ENCODE results near the gene GTF2H1. TPM values are rescaled to one million over a fixed set of nuclear protein-coding genes. Genes with fewer than 3 reads are reported as not detected.

Gene GTF2H1
- total RNA-seq, 1 donor from 2014 or later: 60.3 TPM

DNA sequence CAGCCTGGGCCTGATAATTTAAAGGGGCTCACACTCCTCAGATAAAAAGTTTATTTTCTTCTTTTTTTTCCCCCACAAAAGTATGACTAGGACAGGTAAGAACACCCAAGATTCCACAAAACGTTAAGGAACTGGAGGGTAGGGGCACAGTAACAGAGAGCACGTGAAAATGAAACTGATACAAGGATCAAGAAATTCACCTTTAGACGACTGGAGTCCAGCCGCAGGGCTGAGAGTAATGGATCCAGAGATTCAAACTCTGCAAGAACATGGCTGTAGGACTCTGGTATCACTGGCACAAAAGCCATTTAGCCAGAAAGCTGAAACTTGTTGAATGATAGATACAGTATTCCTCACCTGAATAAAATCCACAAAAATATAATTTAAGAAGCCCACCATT is 4.8 kb upstream of the GTF2H1 start:
- intact Hi-C loops (cut with micrococcal nuclease): no loop called here

DNA sequence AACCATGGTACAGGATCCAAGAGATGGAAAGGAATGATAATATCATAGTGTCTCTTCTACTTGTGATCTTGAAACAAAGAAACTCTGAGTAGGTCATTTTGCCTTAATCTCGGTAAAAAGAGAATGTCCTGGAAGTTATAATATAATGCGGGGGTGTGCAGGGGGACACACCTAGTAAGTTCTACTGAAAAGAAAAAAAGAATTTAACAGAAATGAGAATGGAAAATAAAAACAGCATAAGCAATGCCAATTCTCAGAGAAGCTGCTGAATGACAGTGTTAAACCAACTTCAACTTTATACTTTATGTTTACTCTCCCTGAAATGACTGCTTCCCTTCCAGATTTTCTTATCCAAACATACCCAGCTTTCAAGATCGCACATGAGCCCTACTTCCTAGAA is 2.5 kb upstream of the GTF2H1 start:
- intact Hi-C loops (cut with micrococcal nuclease): loop anchor here (5.0 kb wide), 1 partner anchor 38 kb away; no protein-coding TSS in a partner anchor

DNA sequence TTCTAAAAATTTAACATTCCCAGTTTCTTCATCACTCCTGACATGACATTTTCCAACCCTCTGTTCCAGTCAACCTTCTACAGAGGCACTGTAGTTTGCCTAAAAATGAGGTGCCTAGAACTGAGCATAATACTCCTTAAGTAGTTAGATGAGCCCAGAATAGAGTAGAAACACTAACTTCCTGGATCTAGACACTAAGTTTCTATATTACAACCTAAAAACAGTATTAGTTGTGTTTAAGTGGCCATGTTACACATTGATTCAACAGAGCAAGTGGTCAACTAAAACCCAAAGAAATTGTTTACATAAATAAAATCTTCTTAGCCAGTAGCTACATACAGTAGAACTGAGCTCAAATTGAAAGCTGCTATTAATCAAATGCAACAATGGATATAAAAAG is 1.8 kb upstream of the GTF2H1 start:
- intact Hi-C loops (cut with micrococcal nuclease): loop anchor here (5.0 kb wide), 1 partner anchor 38 kb away; no protein-coding TSS in a partner anchor

DNA sequence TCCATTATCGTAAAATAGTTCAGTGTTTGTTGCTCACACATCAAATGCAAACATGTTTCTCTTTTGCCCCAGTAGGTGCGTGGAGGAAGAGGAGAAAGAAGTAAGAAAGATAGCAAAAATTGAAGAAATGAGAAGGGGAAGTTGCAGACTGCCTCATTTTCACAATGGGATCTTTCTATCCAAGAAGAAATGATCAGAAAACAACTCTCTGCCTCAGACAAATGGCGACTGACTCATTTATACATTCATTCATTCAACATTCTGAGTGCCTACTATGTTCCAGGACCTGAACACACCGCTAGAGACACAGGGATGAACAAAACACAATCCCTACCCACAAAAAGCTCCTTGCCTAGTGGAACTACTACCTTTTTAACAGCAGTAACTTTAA is 794 bp upstream of the GTF2H1 start:
- intact Hi-C loops (cut with micrococcal nuclease): loop anchor here (5.0 kb wide), 1 partner anchor 39 kb away; no protein-coding TSS in a partner anchor

DNA sequence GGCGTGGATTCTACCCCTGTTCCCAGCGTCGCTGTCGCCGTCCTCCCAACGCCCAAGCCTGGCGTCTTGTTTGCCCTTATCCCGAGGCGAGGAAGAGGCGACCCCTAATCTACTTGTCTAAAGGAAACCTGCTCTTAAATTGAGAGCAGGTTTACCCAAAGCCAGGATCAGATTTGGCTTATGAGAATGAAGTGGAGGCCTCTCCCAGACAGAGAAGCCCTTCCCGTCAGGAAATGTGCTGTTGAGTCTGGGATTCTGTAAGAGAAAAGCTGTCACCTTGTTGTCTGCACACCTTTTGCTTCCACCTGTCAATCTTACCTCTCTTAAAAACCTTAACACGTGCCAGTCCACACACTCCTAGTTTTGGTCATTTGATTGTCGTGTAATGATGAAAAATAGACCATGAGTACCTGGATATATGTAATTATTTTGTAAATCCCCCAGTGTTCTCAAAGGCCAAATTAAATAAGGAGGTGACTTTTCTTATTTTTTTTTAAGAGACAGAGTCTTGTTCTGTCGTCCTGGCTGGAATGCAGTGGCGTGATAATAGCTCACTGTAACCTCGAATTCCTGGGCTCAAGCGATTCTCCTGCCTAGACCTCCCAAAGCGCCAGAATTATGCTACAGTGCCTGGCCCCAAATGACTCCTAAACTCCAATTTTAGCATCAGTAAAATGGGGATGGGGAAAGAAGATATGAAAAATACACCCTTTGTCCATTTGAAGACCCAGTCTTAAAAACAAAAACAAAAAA is 627 bp downstream of the GTF2H1 start:
- intact Hi-C loops (cut with micrococcal nuclease): loop anchor here (1.0 to 5.0 kb wide), 11 partner anchors 8 to 1584 kb away; partner anchors contain the start of genes C11orf58, LDHA, SAAL1 and SERGEF

DNA sequence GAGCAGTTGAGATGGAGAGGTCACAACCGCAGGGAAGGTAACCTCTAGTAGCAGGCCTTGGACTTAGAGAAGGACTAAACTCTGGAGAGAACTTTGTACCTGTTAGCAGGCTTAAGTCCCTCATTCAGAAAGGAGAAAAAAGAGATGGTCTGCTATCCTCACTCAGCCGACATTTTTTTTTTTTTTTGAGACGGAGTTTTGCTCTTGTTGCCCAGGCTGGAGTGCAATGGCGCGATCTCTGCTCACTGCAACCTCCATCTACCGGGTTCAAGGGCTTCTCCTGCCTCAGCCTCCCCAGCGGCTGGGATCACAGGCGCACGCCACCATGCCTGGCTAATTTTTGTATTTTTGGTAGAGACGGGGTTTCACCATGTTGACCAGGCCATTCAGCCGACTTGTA is 1.5 kb downstream of the GTF2H1 start:
- intact Hi-C loops (cut with micrococcal nuclease): loop anchor here (2.0 to 5.0 kb wide), 3 partner anchors 42 to 1585 kb away; partner anchors contain the start of gene C11orf58

DNA sequence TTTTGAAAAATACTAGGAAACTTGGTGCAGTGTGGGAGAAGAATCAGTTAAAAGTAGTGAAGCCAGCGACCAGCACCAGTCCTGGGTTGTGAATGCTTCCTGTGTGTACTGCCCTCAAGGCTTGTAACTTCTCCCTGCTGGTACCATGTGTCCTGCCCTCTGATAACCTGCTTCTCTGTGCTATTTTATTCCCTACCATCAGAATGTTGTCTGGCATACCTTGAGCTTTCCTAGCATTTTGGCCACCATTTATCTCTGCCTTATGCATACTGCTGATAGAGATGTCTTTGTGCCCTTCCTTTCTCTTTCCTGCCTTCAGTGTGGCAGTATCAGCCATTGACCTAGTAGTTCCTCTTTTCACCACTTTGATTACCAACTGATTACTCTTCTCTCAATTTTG is 2.0 kb downstream of the GTF2H1 start:
- intact Hi-C loops (cut with micrococcal nuclease): loop anchor here (5.0 kb wide), 1 partner anchor 42 kb away; no protein-coding TSS in a partner anchor

DNA sequence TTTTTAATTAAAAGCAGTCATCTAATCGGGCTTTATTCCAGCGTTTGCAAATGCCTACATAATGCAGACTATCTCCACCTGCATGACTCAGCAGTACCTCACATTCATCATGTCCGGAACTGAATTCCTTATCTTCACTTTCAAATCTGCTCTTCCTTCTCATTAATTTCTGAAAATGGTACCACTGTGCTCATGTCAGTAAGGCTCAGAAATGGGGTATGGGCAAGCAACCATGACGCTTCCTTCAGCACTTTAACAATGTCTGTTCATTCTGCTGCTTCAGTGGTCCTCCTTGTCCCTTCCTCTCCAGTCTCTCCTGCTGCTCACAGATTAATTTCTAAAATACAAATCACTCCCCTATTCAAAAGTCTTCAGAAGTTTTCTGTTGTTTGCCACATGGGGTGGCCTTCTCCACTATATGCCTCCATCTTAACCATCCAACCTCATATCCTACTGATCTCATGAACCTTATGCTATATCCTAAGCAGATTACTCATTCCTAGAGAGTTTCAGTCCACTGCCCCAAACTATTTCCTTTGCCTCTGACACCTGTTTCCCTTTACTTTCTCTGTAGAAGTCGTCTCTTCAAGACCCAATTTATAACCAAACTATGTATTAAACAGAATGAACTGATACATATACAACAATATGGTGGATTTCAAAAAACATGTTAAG is 7.0 kb downstream of the GTF2H1 start:
- intact Hi-C loops (cut with micrococcal nuclease): no loop called here

DNA sequence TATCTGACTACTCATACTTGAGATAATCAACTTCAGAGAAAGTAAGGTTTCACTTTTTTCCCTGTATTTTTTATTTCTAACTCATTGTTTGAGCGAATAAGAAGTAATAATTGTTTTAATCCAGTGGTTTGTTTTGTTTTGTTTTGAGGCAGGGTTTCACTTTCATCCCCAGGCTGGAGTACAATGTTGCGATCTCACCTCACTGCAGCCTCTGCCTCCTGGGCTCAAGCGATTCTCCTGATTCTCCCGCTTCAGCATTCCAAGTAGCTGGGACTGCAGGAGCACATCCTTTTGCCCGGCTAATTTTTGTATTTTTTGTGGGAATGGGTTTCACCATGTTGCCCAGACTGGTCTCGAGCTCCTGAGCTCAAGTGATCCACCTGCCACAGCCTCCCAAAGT is 8.6 kb downstream of the GTF2H1 start:
- intact Hi-C loops (cut with micrococcal nuclease): loop anchor here (1.0 kb wide), 1 partner anchor 9 kb away; the partner anchor contains the start of genes GTF2H1 and HPS5

DNA sequence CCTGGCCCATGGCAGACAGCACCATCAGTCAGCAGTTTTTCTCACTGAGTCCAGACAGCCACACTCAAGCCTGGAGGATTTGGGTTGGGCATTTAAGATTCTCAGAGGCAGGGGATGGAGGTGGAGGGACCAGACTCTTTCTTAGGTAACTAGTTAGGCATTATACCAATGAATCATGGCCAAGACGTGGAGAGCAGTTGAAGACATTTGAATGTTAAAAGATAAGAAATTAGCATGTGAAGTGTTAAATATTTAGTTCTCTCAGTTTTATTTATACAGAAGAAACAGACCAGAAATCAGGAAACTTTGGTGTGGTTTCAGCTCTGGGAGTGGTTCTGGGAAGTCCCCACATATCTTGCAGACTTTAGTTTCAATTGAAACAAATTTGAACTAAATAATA is 9.9 kb downstream of the GTF2H1 start:
- intact Hi-C loops (cut with micrococcal nuclease): no loop called here

DNA sequence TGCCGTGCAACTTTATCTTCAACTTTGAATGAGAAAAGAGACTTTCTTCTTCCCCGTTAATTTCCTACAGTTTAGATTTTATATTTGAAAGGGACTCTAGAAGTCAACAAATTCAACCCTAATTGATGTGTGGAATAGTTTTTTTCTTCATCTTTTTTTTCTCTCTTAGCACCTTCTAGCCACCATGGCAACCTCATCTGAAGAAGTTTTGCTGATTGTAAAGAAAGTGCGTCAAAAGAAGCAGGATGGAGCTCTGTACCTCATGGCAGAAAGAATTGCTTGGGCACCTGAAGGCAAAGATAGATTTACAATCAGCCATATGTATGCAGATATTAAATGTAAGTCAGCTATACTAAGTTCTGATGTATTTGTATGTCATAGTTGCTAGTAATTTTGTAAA is 10.5 kb downstream of the GTF2H1 start:
- intact Hi-C loops (cut with micrococcal nuclease): no loop called here

DNA sequence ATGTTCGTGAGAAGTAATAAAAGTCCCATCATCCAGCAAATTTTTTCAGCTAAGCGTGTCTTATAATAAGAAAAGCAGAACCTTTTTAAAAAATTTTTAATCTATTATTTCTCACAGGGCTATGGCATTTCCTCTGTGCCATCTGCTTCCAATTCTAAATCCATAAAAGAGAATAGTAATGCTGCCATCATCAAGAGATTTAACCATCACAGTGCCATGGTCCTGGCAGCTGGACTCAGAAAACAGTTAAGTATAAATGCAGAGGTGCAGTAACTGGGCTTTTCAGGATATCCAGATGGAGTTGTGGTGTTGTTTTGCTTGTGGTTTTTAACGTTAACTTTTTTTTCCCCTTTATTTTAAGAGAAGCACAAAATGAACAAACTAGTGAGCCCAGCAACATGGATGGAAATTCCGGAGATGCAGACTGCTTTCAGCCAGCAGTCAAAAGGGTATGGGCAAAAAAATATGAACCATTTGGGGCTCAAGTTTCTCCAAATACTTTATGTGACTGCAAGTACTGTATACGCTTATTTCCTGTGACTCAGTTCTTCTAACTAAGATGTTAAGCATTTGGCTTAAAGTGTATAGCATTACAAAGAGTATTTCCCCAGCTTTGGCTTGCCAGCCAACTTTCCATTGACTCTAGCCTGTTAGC is 25.2 kb downstream of the GTF2H1 start:
- intact Hi-C loops (cut with micrococcal nuclease): no loop called here

DNA sequence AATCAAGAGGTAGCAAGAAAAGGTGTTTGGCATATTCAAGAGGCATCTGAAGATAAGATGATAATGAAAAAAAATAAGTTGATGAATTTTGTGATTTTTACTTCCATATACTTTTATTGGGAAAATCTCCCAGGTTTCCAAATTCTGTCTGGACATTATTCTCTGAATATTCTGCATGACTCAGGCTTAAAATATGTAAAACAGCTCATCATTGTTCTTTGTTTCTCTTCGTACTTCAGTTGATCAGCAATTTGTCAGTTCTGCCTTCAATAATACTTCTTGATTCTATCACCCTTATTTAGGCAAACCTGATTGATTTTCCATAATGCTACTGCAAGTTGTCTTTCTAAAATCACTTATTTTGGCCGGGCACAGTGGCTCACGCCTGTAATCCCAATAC is 30.2 kb downstream of the GTF2H1 start:
- intact Hi-C loops (cut with micrococcal nuclease): no loop called here

DNA sequence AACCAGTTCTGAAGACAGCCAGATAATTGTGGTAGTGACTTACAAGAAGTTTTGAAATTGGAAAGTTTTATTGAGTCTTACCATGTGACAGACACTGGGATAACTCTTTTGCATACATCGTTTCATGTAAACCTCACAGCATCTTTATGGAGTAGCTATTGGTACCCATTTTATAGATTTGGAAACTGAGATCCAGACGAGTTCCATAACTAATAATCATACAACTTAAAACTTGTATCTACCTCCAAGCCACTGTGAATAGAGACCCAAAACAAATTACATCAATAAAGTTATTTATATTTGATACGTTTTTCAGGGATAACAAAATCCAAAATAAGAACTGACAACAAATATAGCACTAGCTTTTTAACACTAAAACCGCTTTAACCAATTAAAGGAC is 36.3 kb downstream of the GTF2H1 start:
- intact Hi-C loops (cut with micrococcal nuclease): no loop called here

DNA sequence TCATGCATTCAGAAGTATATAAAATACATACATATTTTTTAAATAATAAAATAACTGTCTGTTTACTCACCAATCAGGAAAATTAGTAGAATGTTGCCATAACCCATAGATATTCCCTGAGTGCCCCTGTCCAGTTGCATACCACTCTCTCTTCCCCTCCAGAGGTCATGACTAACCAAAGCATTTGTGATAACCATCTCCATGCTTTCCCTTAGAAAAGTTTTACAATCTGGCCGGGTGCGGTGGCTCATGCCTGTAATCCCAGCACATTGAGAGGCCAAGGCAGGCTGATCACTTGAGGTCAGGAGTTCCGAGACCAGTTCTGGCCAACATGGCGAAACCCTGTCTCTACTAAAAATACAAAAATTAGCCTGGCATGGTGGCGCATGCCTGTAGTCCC is 38.8 kb downstream of the GTF2H1 start:
- intact Hi-C loops (cut with micrococcal nuclease): no loop called here

DNA sequence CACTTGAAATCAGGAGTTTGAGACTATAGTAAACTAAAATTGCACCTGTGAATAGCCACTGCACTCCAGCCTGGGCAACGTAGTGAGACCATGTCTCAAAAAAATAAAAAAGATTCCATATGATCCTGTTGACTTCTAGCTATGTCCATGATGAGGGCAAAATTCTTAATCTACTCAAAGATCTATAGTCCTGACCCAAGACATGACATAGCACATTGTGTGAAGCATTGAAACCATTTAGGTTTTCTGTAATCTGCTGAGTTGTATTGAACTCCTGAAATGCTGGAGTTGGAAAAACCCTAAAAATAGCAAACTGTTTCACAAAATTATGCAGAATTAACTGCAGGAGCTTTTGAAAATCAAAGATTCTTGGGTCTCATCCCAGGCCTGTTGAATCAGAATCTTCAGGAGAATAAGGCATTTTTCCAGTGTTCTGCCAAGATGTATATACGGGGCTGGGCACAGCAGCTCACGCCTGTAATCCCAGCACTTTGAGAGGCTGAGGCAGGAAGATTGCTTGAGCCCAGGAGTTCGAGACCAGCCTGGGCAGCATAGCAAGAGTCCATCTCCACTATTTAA is 42.2 kb downstream of the GTF2H1 start:
- intact Hi-C loops (cut with micrococcal nuclease): no loop called here

DNA sequence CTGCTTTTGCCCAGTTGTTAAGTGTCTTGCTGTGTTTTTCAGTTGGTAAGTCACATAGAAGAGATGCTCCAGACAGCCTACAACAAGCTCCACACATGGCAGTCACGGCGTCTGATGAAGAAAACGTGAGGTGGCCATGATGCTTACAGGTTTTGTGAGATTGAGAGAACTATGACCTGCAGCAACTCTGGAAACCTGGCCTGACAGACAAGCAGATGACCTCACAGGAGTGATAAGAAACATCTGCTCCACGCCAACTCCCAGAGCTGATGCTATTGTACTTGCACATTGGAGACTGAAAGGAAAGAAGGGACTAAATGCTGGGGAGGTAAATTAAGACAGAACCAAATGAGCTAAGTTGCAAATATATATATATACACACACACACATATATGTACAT is 43.4 kb downstream of the GTF2H1 start:
- intact Hi-C loops (cut with micrococcal nuclease): no loop called here

DNA sequence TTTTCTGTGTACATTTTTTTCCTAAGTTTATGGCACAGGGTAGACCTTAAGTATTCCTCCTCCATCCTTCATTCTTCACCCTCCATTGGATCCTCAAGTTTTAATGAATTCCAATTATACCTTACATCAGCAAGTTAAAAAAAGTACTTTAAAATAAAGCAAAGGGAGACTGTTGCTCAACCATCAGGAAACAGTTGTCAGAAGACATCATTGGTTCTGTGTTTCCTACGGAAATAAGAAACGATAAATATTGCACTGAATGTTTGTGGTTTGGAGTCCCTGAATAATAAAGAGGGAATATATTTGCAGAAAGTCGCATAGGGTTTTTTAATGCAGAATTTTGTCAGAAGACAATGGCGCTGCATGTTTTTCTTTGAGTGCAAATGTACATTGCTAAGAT is 43.9 kb downstream of the GTF2H1 start:
- intact Hi-C loops (cut with micrococcal nuclease): no loop called here

DNA sequence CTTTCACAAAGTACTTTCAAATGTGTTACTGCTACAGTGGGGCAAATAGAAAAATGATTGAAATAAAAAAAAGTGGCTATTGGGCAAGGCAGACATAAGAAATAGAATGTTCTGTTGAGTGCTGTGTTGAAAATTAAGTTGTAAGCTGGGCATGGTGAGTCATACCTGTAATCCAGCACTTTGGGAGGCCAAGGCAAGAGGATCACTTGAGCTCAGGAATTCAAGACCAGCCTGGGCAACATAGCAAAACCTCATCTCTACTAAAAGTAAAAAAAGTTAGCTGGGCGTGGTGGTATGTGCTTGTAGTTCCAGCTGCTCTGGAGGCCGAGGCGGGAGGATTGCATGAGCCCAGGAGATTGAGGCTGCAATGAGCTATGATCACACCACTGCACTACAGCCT is 45.1 kb downstream of the GTF2H1 start:
- intact Hi-C loops (cut with micrococcal nuclease): no loop called here

DNA sequence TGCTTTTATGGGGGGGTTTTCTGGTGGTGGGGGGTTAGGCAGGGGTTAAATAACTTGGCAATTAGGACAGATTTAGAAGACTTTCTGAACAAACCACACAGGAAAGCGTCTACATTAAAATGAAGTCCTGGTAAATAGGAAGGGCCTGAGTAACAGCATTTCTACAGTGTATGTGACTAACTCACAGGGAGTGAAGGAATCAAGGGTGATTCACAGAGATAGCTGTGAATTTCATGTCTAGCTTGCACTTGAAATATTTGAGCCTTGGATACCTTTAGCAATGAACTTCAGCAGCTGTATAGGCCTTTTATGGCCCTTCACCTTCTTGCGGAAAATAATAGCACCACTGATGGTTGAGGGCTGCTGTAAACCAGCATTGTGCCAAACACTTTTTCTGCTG is 45.9 kb downstream of the GTF2H1 start:
- intact Hi-C loops (cut with micrococcal nuclease): no loop called here

DNA sequence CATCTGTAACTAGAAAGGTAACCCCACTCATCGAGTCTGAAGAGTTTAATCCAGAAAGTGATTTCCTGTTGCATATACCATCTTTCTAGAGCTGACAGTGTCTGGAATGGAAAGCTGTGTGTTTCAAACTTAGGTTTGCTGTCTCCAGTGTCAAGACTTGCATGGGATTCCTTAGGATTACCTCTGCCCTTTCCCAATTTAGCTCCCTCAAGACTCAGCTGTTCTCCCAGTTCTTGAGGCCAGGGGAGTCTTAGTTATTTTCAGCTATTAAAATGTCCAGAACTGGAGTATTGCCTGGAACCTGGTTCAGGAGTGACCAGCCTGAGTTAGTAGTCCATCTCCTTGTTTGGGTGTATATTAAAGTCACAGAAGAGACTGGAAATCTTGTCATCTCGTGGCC is 47.0 kb downstream of the GTF2H1 start:
- intact Hi-C loops (cut with micrococcal nuclease): no loop called here

DNA sequence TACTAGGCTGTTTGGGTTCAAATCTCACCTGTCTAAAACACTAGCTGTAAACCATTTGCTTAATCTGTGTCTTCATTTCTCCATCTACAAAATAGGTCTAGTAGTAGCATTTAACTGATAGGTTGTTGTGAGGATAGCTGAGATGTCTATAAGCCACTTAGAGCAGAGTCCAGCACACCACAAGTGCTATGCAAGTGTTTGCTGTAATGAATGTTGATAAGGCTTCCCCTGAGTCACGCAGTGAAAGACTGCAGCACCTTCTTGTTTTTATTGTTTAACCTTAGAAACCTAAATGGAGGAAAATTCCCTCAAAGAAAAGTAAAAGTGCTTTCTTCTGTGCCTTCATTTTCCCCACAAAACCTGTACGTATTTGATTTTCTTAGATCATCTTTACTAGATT is 48.9 kb downstream of the GTF2H1 start:
- intact Hi-C loops (cut with micrococcal nuclease): no loop called here

All from T-helper 2 cell treated with Interferon-gamma antibody and Interleukin-4, amounts not matched to agents 100 ng/mL and 5 ng/mL, for 36 hours (primary cell).